Measurements from ENCODE around the gene BRIP1. TPM values are rescaled to one million over a fixed set of nuclear protein-coding genes. Genes with fewer than 3 reads are reported as not detected.

BRIP1 gene
- total RNA-seq, 1 experiment from 2014 or later, result 9.4 TPM

- H3K27ac ChIP-seq (ENCODE audit: low read length), result no peak overlapping the region
- TF ChIP-seq SIN3A (IDR thresholded peaks at IDR 0.05; ENCODE audit: borderline replicate concordance, insufficient read depth, low read depth, low read length) (no peak), TCF7L2 (IDR thresholded peaks at IDR 0.05; ENCODE audit: low read depth, low read length) (no peak), REST (IDR thresholded peaks at IDR 0.05; ENCODE audit: insufficient read depth in 1 of 2, low read depth in 2 of 2, low read length in 1 of 2) (no peak), POLR2AphosphoS5 (IDR thresholded peaks at IDR 0.05; ENCODE audit: low read depth, low read length) (no peak), CTCF (IDR thresholded peaks at IDR 0.05) (no peak)
- no peaks in the 10 kb centered on the region for H3K36me3 ChIP-seq (ENCODE audit: control insufficient read depth, insufficient read depth, low read length)
- ChIA-PET POLR2A (no interaction called here), CTCF (no interaction called here)
- BruUV-seq (replicated peaks), result no TSS peak
- H3K4me1 ChIP-seq (ENCODE audit: control insufficient read depth, insufficient read depth, low read length), result no peaks in the 10 kb centered on the region
- DNase-seq (ENCODE audit: low read depth, low spot score), result no peak
- in situ Hi-C loops (cut with HindIII; ENCODE audit: low pct_unique_long_range_greater_than_20kb, low sequenced_read_pairs) (no loop called here), intact Hi-C loops (cut with micrococcal nuclease; ENCODE audit: unreplicated experiment) (no loop called here)
- no peaks in the 10 kb centered on the region for H3K27me3 ChIP-seq (ENCODE audit: control insufficient read depth, insufficient read depth, low read length)
- peaks cover 4% of the 10 kb centered on the region; the same call in 1 of the 2 replicates for H3K9me3 ChIP-seq (ENCODE audit: control insufficient read depth, insufficient read depth, low read depth, low read length)
- no peak overlapping the region for H3K4me3 ChIP-seq (ENCODE audit: low read depth in 2 of 2, low read length in 2 of 2)
- no peak for ATAC-seq
These were observed 131.2 kb downstream of the BRIP1 start for GRCh38 chr17:61732169-61732568.

- CTCF ChIA-PET, result no interaction called here
- BruUV-seq (replicated peaks), result no TSS peak
- no peaks in the 10 kb centered on the region for H3K36me3 ChIP-seq (ENCODE audit: control insufficient read depth, insufficient read depth, low read length)
- no peaks in the 10 kb centered on the region for H3K9me3 ChIP-seq (ENCODE audit: control insufficient read depth, insufficient read depth, low read depth, low read length)
- H3K27ac ChIP-seq (ENCODE audit: low read length), result no peak overlapping the region
- POLR2A ChIA-PET, result interaction anchor here (0.5 to 0.6 kb wide), 2 partner anchors 214 to 369 kb away, joined by 3 read pairs; no protein-coding TSS in a partner anchor
- in situ Hi-C loops (cut with HindIII; ENCODE audit: low pct_unique_long_range_greater_than_20kb, low sequenced_read_pairs), result no loop called here
- DNase-seq (ENCODE audit: low read depth, low spot score) (no peak), ATAC-seq (no peak)
- H3K4me3 ChIP-seq (ENCODE audit: low read depth in 2 of 2, low read length in 2 of 2), result no peak overlapping the region
- H3K27me3 ChIP-seq (ENCODE audit: control insufficient read depth, insufficient read depth, low read length), result no peaks in the 10 kb centered on the region
- H3K4me1 ChIP-seq (ENCODE audit: control insufficient read depth, insufficient read depth, low read length), result no peaks in the 10 kb centered on the region
- no peak for TF ChIP-seq SIN3A (IDR thresholded peaks at IDR 0.05; ENCODE audit: borderline replicate concordance, insufficient read depth, low read depth, low read length)
- no peak for TF ChIP-seq TCF7L2 (IDR thresholded peaks at IDR 0.05; ENCODE audit: low read depth, low read length)
- no peak for TF ChIP-seq REST (IDR thresholded peaks at IDR 0.05; ENCODE audit: insufficient read depth in 1 of 2, low read depth in 2 of 2, low read length in 1 of 2)
- TF ChIP-seq CTCF (IDR thresholded peaks at IDR 0.05), result no peak
- TF ChIP-seq POLR2AphosphoS5 (IDR thresholded peaks at IDR 0.05; ENCODE audit: low read depth, low read length), result no peak
- intact Hi-C loops (cut with micrococcal nuclease; ENCODE audit: unreplicated experiment), result no loop called here
These were observed 132.0 kb downstream of the BRIP1 start for GRCh38 chr17:61731330-61731729.
